Panc1 (cell line): ENCODE results near the gene RUSC1. TPM values are rescaled to one million over a fixed set of nuclear protein-coding genes. Genes with fewer than 3 reads are reported as not detected.
"Not testable (repeated sequence)": the region's sequence is repeated elsewhere in the genome, so short reads cannot be mapped to it uniquely, and the experiment has no call there.

Source experiments
- ATAC-seq: fragments of 200-7000 bp; cut with Tn5 transposase; 2 replicates; pipeline ENCODE4 v1.9.1; 2020; ENCODE audit warnings: mild to moderate bottlenecking, moderate library complexity
- BruUV-seq: library from RNA; stranded (reverse); fragments of 400-500 nt; replicated peaks from 2 replicates; lab custom pipeline; 2021; lab: Mats Ljungman, UMichigan
- CTCF ChIA-PET: fragments of 300-600 bp; sonication (Branson Sonifier 250); formaldehyde crosslinking; loops from one replicate; lab custom pipeline; 2022; ENCODE audit warnings: antibody characterized with exemption; lab: Charles Lee
- POLR2A ChIA-PET: fragments of 300-600 bp; sonication (Branson Sonifier 250); formaldehyde crosslinking; loops from one replicate; lab custom pipeline; 2022; ENCODE audit warnings: antibody characterized with exemption; lab: Charles Lee
- DNase-seq: peaks from one replicate; pipeline ENCODE4 v3.0.0-alpha.2; 2010; ENCODE audit warnings: low read depth, low spot score
- H3K27ac ChIP-seq: 2 replicates; pipeline ENCODE4 v1.5.1; 2011; ENCODE audit warnings: mild to moderate bottlenecking, low read length, inconsistent platforms
- H3K27me3 ChIP-seq: fragments of 200-500 bp; sonication (Bioruptor generic); 2 replicates; pipeline ENCODE4 v1.6.0; 2014; ENCODE audit warnings: low read length, inconsistent platforms; ENCODE audit not compliant: control insufficient read depth, insufficient read depth
- H3K36me3 ChIP-seq: fragments of 200-500 bp; sonication (Bioruptor generic); 2 replicates; pipeline ENCODE4 v1.5.1; 2014; ENCODE audit warnings: inconsistent platforms, mild to moderate bottlenecking, low read length, moderate library complexity; ENCODE audit not compliant: control insufficient read depth, insufficient read depth
- H3K4me1 ChIP-seq: 2 replicates; pipeline ENCODE4 v1.5.1; 2011; ENCODE audit warnings: inconsistent platforms, mild to moderate bottlenecking, low read length, moderate library complexity; ENCODE audit not compliant: control insufficient read depth, insufficient read depth
- H3K4me3 ChIP-seq, 2 experiments: 2 replicates each; pipeline ENCODE4 v1.5.1; 2011 to 2012; ENCODE audit warnings: low read depth in 2 of 2, low read length in 2 of 2, mild to moderate bottlenecking in 2 of 2, inconsistent platforms in 1 of 2, moderate library complexity in 1 of 2
- H3K9me3 ChIP-seq: fragments of 200-500 bp; sonication (Bioruptor generic); 2 replicates; pipeline ENCODE4 v1.5.1; 2014; ENCODE audit warnings: low read depth, mild to moderate bottlenecking, inconsistent platforms, low read length, moderate library complexity; ENCODE audit not compliant: control insufficient read depth, insufficient read depth
- CTCF ChIP-seq: fragments of 450-650 bp; IDR thresholded peaks from 2 replicates; pipeline ENCODE4 v1.5.1; 2017; ENCODE audit warnings: mild to moderate bottlenecking
- POLR2AphosphoS5 ChIP-seq: IDR thresholded peaks from 2 replicates; pipeline ENCODE4 v1.6.1; 2012; ENCODE audit warnings: mild to moderate bottlenecking, low read depth, low read length, moderate library complexity
- REST ChIP-seq, 2 experiments: IDR thresholded peaks; 2 replicates each; pipeline ENCODE4 v1.6.1; 2011 to 2012; ENCODE audit warnings: low read depth in 2 of 2, control low read depth in 1 of 2, low read length in 1 of 2, mild to moderate bottlenecking in 1 of 2, moderate library complexity in 1 of 2; ENCODE audit not compliant: insufficient read depth in 1 of 2
- SIN3A ChIP-seq: IDR thresholded peaks from 2 replicates; pipeline ENCODE4 v1.6.1; 2012; ENCODE audit warnings: low read depth, mild to moderate bottlenecking, low read length, moderate library complexity, borderline replicate concordance; ENCODE audit not compliant: insufficient read depth
- TCF7L2 ChIP-seq: IDR thresholded peaks from 2 replicates; pipeline ENCODE4 v1.6.1; 2011; ENCODE audit warnings: mild to moderate bottlenecking, low read depth, low read length, inconsistent platforms
- in situ Hi-C: cut with HindIII; loops from 2 replicates; pipeline ENCODE4 v1.10.0; 2016; ENCODE audit warnings: low sequenced_read_pairs, low pct_unique_long_range_greater_than_20kb
- intact Hi-C: fragments of 100-400 bp; cut with micrococcal nuclease; formaldehyde crosslinking; loops from one replicate; pipeline ENCODE4 v1.10.0; 2022; ENCODE audit not compliant: unreplicated experiment
- total RNA-seq: library from RNA; stranded (reverse); gene quantifications from one replicate; pipeline ENCODE4 v1.2.1, GENCODE V29; 2021; ENCODE audit not compliant: unreplicated experiment

RUSC1 gene
- total RNA-seq, 1 experiment from 2014 or later: 77.9 TPM

GRCh38 chr1:155286544-155286943 is 34.1 kb upstream of the RUSC1 start:
- ChIA-PET CTCF (no interaction called here), POLR2A (interaction anchor here (0.7 kb wide), 1 partner anchor 11 kb away, joined by 3 read pairs; no protein-coding TSS in a partner anchor)
- Histone ChIP-seq H3K36me3 (no peaks in the 10 kb centered on the region), H3K27me3 (no peaks in the 10 kb centered on the region), H3K4me3 (no peak overlapping the region), H3K9me3 (no peaks in the 10 kb centered on the region), H3K4me1 (no peaks in the 10 kb centered on the region), H3K27ac (no peak overlapping the region)
- TF ChIP-seq REST (IDR thresholded peaks at IDR 0.05; ENCODE audit: insufficient read depth in 1 of 2, low read depth in 2 of 2, low read length in 1 of 2): no peak
- TF ChIP-seq TCF7L2: no peak
- no peak for TF ChIP-seq CTCF
- intact Hi-C loops: no loop called here
- no peak for ATAC-seq
- in situ Hi-C loops: no loop called here
- DNase-seq: no peak
- no TSS peak for BruUV-seq

- Histone ChIP-seq H3K27me3 (no peaks in the 10 kb centered on the region), H3K4me3 (no peak overlapping the region), H3K9me3 (no peaks in the 10 kb centered on the region), H3K4me1 (no peaks in the 10 kb centered on the region), H3K27ac (no peak overlapping the region), H3K36me3 (no peaks in the 10 kb centered on the region)
- ChIA-PET POLR2A (no interaction called here), CTCF (no interaction called here)
- in situ Hi-C loops: no loop called here
- no peak for TF ChIP-seq CTCF
- no peak for TF ChIP-seq SIN3A
- no peak for TF ChIP-seq REST (IDR thresholded peaks at IDR 0.05; ENCODE audit: insufficient read depth in 1 of 2, low read depth in 2 of 2, low read length in 1 of 2)
- no peak for TF ChIP-seq TCF7L2
- no peak for TF ChIP-seq POLR2AphosphoS5
- intact Hi-C loops: no loop called here
- BruUV-seq: no TSS peak
- DNase-seq: no peak
- no peak for ATAC-seq
Observed at GRCh38 chr1:155287987-155288543, 32.6 kb upstream of the RUSC1 start.

- H3K4me1 ChIP-seq, in situ Hi-C loops, H3K36me3 ChIP-seq, CTCF ChIA-PET, H3K9me3 ChIP-seq, POLR2A ChIA-PET, DNase-seq, BruUV-seq, H3K27me3 ChIP-seq, H3K4me3 ChIP-seq, ATAC-seq, H3K27ac ChIP-seq, intact Hi-C loops: not testable (repeated sequence)
Observed at GRCh38 chr1:155291006-155291405, 29.7 kb upstream of the RUSC1 start.
